IPS-20b (cell line): ENCODE data around the gene CTAG1B.
"Not testable (repeated sequence)": the region's sequence is repeated elsewhere in the genome, so short reads cannot be mapped to it uniquely, and the experiment has no call there.

Experiments used
- H3K27ac ChIP-seq: one replicate; pipeline ENCODE4 v1.5.1; 2013; ENCODE audit warnings: low read length
- H3K27me3 ChIP-seq: 2 replicates; pipeline ENCODE4 v1.6.1; 2013; ENCODE audit warnings: mild to moderate bottlenecking, low read length, inconsistent platforms; ENCODE audit not compliant: insufficient read depth
- H3K36me3 ChIP-seq: 2 replicates; pipeline ENCODE4 v1.6.1; 2013; ENCODE audit warnings: low read depth, mild to moderate bottlenecking, inconsistent platforms, low read length, moderate library complexity; ENCODE audit not compliant: insufficient read depth
- H3K4me1 ChIP-seq: 2 replicates; pipeline ENCODE4 v1.6.1; 2013; ENCODE audit warnings: mild to moderate bottlenecking, control low read depth, inconsistent platforms, low read length, moderate library complexity; ENCODE audit not compliant: insufficient read depth
- H3K4me3 ChIP-seq: 2 replicates; pipeline ENCODE4 v1.5.1; 2013; ENCODE audit warnings: mild to moderate bottlenecking, low read length, inconsistent platforms
- H3K9ac ChIP-seq: 2 replicates; pipeline ENCODE4 v1.6.1; 2013; ENCODE audit warnings: low read depth, mild to moderate bottlenecking, inconsistent platforms, low read length, moderate library complexity
- H3K9me3 ChIP-seq: 2 replicates; pipeline ENCODE4 v1.6.1; 2013; ENCODE audit warnings: mild to moderate bottlenecking, low read depth, low read length, inconsistent platforms; ENCODE audit not compliant: insufficient read depth

The CTAG1B gene

DNA sequence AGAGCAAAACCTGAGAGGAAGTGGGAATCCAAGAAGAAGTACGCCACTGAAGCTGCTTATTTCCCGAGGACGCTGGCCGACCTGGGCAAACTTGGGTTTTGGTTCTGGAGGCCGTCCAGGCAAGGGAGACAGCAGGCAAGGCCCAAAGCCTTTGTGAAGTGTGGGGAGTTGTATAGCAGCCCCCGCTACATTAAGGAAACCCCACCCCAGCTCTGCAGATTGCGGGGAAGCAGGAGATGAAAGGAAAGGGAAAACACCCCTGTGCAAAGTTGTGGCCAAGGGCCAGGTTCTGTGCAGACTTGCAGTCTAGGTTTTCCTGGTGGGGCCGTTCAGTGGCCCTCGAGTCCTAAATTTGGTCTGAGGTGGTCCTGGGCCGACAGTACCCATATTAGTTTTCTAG, 46.0 kb downstream of the CTAG1B start:
- H3K36me3 ChIP-seq, H3K9ac ChIP-seq, H3K4me1 ChIP-seq, H3K4me3 ChIP-seq, H3K27me3 ChIP-seq, H3K9me3 ChIP-seq, H3K27ac ChIP-seq: not testable (repeated sequence)

GRCh38 chrX:154570361-154570760, 48.7 kb downstream of the CTAG1B start:
- H3K9me3 ChIP-seq, H3K4me3 ChIP-seq, H3K27ac ChIP-seq, H3K4me1 ChIP-seq, H3K36me3 ChIP-seq, H3K27me3 ChIP-seq, H3K9ac ChIP-seq: not testable (repeated sequence)
